PC-9 (cell line): Measurements from ENCODE around the gene CBX4.

Experiments used
- CTCF ChIP-seq: fragments of 200-600 bp; sonication (generic); conservative IDR thresholded peaks from 2 replicates; pipeline ENCODE4 v1.6.1; 2017; ENCODE audit warnings: mixed run types, antibody characterized with exemption, mild to moderate bottlenecking, moderate library complexity
- EZH2 ChIP-seq: fragments of 200-600 bp; sonication (generic); IDR thresholded peaks from 2 replicates; pipeline ENCODE4 v1.8.0; 2017; ENCODE audit warnings: antibody characterized with exemption, low read depth

GRCh38 chr17:79888009-79888540 is 48.8 kb upstream of the CBX4 start:
- TF ChIP-seq CTCF (no peak), EZH2 (no peak)
